Stimulated activated CD8-positive, alpha-beta memory T cell treated with anti-CD3 and anti-CD28 coated beads, Interleukin-7, amount 100 ng/mL, for 48 hours (primary cell): ENCODE results near the gene ASPRV1.
"Not testable (repeated sequence)": the region's sequence is repeated elsewhere in the genome, so short reads cannot be mapped to it uniquely, and the experiment has no call there.

Experiments used
- DNase-seq, 2 donors: peaks; one replicate each; pipeline ENCODE4 v3.0.0-alpha.2; 2020; ENCODE audit warnings: low read depth in 1 of 2; ENCODE audit errors: extremely low read depth in 1 of 2

The ASPRV1 gene

GRCh38 chr2:69961496-69961895, at the start of gene ASPRV1:
TSS of gene ASPRV1 (minus strand) at chr2:69961631. CDS start at chr2:69961436, 195 bp downstream.
- no peak for DNase-seq

- DNase-seq: no peak
Observed at GRCh38 chr2:70010576-70011111, 49.2 kb upstream of the ASPRV1 start.

GRCh38 chr2:70009762-70010575, 48.5 kb upstream of the ASPRV1 start:
- DNase-seq: no peak

GRCh38 chr2:70008290-70008689, 46.9 kb upstream of the ASPRV1 start:
- DNase-seq: no peak

GRCh38 chr2:70007151-70007550, 45.7 kb upstream of the ASPRV1 start:
- DNase-seq: no peak

- no peak for DNase-seq
Observed at GRCh38 chr2:70006447-70006784, 45.0 kb upstream of the ASPRV1 start.

- DNase-seq: no peak
Observed at GRCh38 chr2:70005752-70006446, 44.5 kb upstream of the ASPRV1 start.

- DNase-seq: no peak
Observed at GRCh38 chr2:70005216-70005615, 43.8 kb upstream of the ASPRV1 start.

- no peak for DNase-seq
Observed at GRCh38 chr2:70003093-70003830, 41.8 kb upstream of the ASPRV1 start.

GRCh38 chr2:70002241-70002899, 40.9 kb upstream of the ASPRV1 start:
- no peak for DNase-seq

- DNase-seq: not testable (repeated sequence)
Observed at GRCh38 chr2:70000529-70000928, 39.1 kb upstream of the ASPRV1 start.

GRCh38 chr2:69998761-69999160, 37.3 kb upstream of the ASPRV1 start:
- no peak for DNase-seq

GRCh38 chr2:69997015-69997830, 35.8 kb upstream of the ASPRV1 start:
- DNase-seq: peak in 1 of 2 donors; percentile 37

GRCh38 chr2:69995511-69995910, 34.1 kb upstream of the ASPRV1 start:
- no peak for DNase-seq

- no peak for DNase-seq
Observed at GRCh38 chr2:69994166-69994565, 32.7 kb upstream of the ASPRV1 start.

GRCh38 chr2:69993708-69994107, 32.3 kb upstream of the ASPRV1 start:
- no peak for DNase-seq

GRCh38 chr2:69993048-69993565, 31.7 kb upstream of the ASPRV1 start:
- no peak for DNase-seq

- DNase-seq: no peak
Observed at GRCh38 chr2:69992310-69993047, 31.0 kb upstream of the ASPRV1 start.

GRCh38 chr2:69989441-69990105, 28.1 kb upstream of the ASPRV1 start:
- DNase-seq: no peak
